ENCODE data around the gene SP3. TPM values are rescaled to one million over a fixed set of nuclear protein-coding genes. Genes with fewer than 3 reads are reported as not detected.

The SP3 gene
- total RNA-seq, 1 experiment from 2014 or later: 84.5 TPM

DNA sequence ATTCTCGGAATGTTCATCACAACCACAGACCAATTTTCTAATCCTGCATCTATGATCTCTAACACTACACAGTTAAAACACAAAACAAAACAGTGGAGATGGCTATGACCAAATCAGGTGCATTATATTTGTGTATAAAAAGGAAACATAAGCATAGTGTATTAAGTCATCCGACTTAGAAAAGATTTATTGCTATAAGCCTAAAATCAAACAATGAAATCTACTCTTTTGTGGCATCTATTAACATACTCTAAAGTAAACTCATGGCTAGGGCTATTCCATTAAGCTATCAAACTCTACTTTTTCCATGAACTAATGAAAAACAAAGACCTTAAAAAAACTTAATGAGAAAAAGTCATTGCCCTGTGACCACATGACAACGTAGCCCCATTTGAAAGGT lies 8.7 kb downstream of the SP3 start:
- H3K4me1 ChIP-seq (ENCODE audit: insufficient read depth, low read length, poor library complexity, severe bottlenecking): peaks cover 33% of the 10 kb centered on the region

DNA sequence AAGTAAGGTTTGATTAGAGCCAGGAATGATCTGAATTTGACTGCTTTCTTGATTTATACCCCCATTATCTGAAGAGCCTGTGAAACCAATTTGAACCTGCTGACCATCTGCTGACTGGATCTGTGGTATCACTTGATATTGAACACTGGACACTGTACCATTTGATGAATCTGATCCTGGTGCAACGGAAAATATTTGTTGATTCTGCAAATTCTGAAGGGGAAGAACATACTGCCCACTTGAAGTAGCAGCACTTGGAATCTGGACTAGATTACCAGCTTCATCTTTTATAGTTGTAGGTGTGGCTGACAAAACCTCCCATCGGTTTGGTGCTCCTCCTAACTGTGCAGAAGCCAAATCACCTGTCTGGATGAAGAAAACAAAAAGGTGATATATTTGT lies 9.3 kb downstream of the SP3 start:
- H3K4me3 ChIP-seq (ENCODE audit: low read depth, low read length, poor library complexity, severe bottlenecking): no peak overlapping the region
- intact Hi-C loops (cut with micrococcal nuclease; ENCODE audit: unreplicated experiment): no loop called here
- H3K27me3 ChIP-seq (replicated peaks; ENCODE audit: insufficient read depth, low read depth, low read length, poor library complexity): no peaks in the 10 kb centered on the region
- ChIA-PET CTCF (no interaction called here), POLR2A (ENCODE audit: low non-redundant PET) (no interaction called here)
- BruUV-seq (replicated peaks): no TSS peak
- no peaks in the 10 kb centered on the region for H3K9me3 ChIP-seq (ENCODE audit: low read depth, low read length, poor library complexity, severe bottlenecking)
- H3K4me1 ChIP-seq (ENCODE audit: insufficient read depth, low read length, poor library complexity, severe bottlenecking): peaks cover 33% of the 10 kb centered on the region
- no peak for DNase-seq (ENCODE audit: low spot score)
- H3K36me3 ChIP-seq (ENCODE audit: insufficient read depth, low read length, poor library complexity, severe bottlenecking): peaks cover 33% of the 10 kb centered on the region
- no peak for TF ChIP-seq EZH2 (IDR thresholded peaks at IDR 0.05; ENCODE audit: borderline replicate concordance, low read depth, low read length, poor library complexity, severe bottlenecking)
- TF ChIP-seq, protein P1, sequence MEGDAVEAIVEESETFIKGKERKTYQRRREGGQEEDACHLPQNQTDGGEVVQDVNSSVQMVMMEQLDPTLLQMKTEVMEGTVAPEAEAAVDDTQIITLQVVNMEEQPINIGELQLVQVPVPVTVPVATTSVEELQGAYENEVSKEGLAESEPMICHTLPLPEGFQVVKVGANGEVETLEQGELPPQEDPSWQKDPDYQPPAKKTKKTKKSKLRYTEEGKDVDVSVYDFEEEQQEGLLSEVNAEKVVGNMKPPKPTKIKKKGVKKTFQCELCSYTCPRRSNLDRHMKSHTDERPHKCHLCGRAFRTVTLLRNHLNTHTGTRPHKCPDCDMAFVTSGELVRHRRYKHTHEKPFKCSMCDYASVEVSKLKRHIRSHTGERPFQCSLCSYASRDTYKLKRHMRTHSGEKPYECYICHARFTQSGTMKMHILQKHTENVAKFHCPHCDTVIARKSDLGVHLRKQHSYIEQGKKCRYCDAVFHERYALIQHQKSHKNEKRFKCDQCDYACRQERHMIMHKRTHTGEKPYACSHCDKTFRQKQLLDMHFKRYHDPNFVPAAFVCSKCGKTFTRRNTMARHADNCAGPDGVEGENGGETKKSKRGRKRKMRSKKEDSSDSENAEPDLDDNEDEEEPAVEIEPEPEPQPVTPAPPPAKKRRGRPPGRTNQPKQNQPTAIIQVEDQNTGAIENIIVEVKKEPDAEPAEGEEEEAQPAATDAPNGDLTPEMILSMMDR (conservative IDR thresholded peaks at IDR 0.05; ENCODE audit: low read depth, low read length): no peak
- no peak overlapping the region for H3K27ac ChIP-seq (ENCODE audit: low read depth, low read length, poor library complexity, severe bottlenecking)

More for the DNA sequence above, 8.7 kb downstream of the SP3 start:
- no peak for DNase-seq (ENCODE audit: low spot score)
- TF ChIP-seq EZH2 (IDR thresholded peaks at IDR 0.05; ENCODE audit: borderline replicate concordance, low read depth, low read length, poor library complexity, severe bottlenecking): no peak
- TF ChIP-seq, protein P1 (conservative IDR thresholded peaks at IDR 0.05; ENCODE audit: low read depth, low read length): no peak
- ChIA-PET POLR2A (ENCODE audit: low non-redundant PET) (no interaction called here), CTCF (no interaction called here)
- intact Hi-C loops (cut with micrococcal nuclease; ENCODE audit: unreplicated experiment): no loop called here
- Histone ChIP-seq H3K4me3 (ENCODE audit: low read depth, low read length, poor library complexity, severe bottlenecking) (no peak overlapping the region), H3K36me3 (ENCODE audit: insufficient read depth, low read length, poor library complexity, severe bottlenecking) (peaks cover 36% of the 10 kb centered on the region), H3K27me3 (replicated peaks; ENCODE audit: insufficient read depth, low read depth, low read length, poor library complexity) (no peaks in the 10 kb centered on the region), H3K27ac (ENCODE audit: low read depth, low read length, poor library complexity, severe bottlenecking) (no peak overlapping the region), H3K9me3 (ENCODE audit: low read depth, low read length, poor library complexity, severe bottlenecking) (peaks cover 5% of the 10 kb centered on the region)
- no TSS peak for BruUV-seq (replicated peaks)

DNA sequence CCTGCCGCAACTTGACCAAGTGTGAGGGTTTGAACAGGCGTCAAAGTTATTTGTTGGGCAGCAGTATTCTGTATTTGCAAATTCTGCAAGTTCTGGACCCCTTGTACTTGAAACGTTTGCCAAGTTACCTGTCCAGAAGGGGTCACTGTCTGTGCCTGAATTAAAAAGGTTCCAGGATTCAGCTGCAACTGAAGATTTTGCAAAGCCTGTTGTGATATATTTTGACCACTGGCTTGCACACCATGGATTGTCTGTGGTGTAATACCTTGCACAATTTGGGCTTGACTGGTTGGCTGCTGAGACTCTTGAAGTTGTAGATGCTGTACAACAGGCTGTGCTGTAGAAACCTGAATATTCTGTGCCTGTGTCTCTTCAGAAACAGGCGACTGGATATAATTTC lies 10.2 kb downstream of the SP3 start:
- ChIA-PET POLR2A (ENCODE audit: low non-redundant PET) (no interaction called here), CTCF (no interaction called here)
- intact Hi-C loops (cut with micrococcal nuclease; ENCODE audit: unreplicated experiment): no loop called here
- no TSS peak for BruUV-seq (replicated peaks)
- DNase-seq (ENCODE audit: low spot score): no peak
- H3K4me3 ChIP-seq (ENCODE audit: low read depth, low read length, poor library complexity, severe bottlenecking): no peak overlapping the region
- no peaks in the 10 kb centered on the region for H3K9me3 ChIP-seq (ENCODE audit: low read depth, low read length, poor library complexity, severe bottlenecking)
- TF ChIP-seq EZH2 (IDR thresholded peaks at IDR 0.05; ENCODE audit: borderline replicate concordance, low read depth, low read length, poor library complexity, severe bottlenecking): no peak
- TF ChIP-seq, protein P1 (conservative IDR thresholded peaks at IDR 0.05; ENCODE audit: low read depth, low read length): 0 out of 2 replicates have a peak, but pooled peaks have one; percentile 14
- no peak overlapping the region for H3K27ac ChIP-seq (ENCODE audit: low read depth, low read length, poor library complexity, severe bottlenecking)
- peaks cover 35% of the 10 kb centered on the region for H3K36me3 ChIP-seq (ENCODE audit: insufficient read depth, low read length, poor library complexity, severe bottlenecking)
- no peaks in the 10 kb centered on the region for H3K27me3 ChIP-seq (replicated peaks; ENCODE audit: insufficient read depth, low read depth, low read length, poor library complexity)
- peaks cover 33% of the 10 kb centered on the region for H3K4me1 ChIP-seq (ENCODE audit: insufficient read depth, low read length, poor library complexity, severe bottlenecking)

All from A673 (cell line).